ENCODE data around the gene PES1.
"Not testable (repeated sequence)": the region's sequence is repeated elsewhere in the genome, so short reads cannot be mapped to it uniquely, and the experiment has no call there.

Gene PES1

GRCh38 chr22:30609260-30610185 lies 17.8 kb upstream of the PES1 start:
- peak; percentile 6 to 22 for DNase-seq (ENCODE audit: low read depth in 2 of 2)

GRCh38 chr22:30607939-30608338 lies 16.2 kb upstream of the PES1 start:
- DNase-seq (ENCODE audit: low read depth in 2 of 2): no peak

- no peak for DNase-seq (ENCODE audit: low read depth in 2 of 2)
These were observed 15.7 kb upstream of the PES1 start for GRCh38 chr22:30607300-30607930.

DNA sequence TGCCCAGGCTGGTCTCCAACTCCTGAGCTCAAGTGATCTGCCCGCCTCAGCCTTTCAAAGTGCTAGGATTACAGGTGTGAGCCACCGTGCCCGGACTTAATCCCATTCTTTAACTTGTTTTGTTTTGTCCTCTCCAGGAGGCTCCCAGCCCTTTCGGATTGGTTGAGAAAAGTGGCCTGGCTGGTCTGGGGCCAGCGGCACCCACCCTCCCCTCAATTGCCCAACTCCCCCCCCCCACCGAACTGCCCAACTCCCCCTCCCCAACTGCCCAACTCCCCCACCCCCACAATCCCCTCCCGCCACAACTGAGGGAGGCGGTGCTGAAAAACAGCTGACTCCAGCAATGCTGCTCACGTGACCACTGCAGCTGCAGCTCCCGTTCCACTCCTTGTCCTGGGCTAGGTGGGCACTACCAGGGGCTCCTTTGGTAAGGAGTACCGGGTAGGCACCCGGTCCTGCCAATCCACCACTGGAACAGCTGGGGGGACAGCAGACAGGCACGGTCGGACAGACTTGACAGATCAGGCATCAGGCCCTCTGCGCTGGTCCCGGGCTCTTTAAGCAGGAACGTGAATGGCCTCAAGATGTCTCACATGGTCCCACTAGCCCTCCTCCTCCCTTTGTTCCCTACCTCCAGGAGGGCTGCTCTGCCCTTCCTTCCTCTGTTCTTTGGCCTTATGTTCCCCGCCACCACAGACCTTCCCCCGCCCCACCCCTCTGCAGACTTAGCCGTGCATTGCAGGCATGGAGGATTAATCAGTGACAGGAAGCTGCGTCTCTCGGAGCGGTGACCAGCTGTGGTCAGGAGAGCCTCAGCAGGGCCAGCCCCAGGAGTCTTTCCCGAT lies 15.0 kb upstream of the PES1 start, which contains the start of gene TCN2:
Gene TCN2, plus strand, starts transcription at position 720 of the 845 bp plus-strand sequence. CDS start 158 bp downstream, outside the sequence.
- peak; percentile 20 to 32 for DNase-seq (ENCODE audit: low read depth in 2 of 2)

DNA sequence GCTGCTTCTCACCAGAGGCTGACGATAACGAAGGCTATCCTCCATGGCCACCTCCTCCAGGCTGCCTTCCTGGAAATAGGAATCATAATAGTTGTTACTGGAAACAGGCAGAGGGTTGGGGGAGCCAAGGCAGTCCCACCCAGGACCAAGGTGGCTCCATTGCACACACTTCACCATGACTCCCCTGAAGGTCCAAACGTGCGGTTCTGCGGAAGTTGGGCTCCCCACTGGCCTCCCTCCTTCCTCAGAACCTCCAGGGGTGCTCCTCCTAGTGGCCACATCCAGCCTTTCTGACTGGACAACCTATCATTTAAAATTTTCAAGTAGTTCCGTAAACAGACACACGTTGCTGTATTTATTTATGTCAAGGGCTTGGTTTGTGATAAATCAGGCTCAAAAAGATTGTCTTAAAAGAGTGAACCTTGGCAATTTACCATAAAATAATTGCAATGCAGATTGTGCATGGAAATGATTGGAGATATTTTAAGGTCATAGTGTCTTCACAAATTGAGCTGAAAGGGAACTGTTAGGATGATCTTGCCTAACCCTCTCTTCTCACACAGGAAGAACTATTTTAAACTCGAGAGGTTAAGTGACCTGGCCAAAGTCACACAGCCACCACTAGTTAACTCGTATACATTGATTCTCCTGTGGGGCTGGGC lies 13.9 kb upstream of the PES1 start:
- peak; percentile 35 to 47 for DNase-seq (ENCODE audit: low read depth in 2 of 2)

GRCh38 chr22:30604723-30605122 lies 13.0 kb upstream of the PES1 start:
- DNase-seq (ENCODE audit: low read depth in 2 of 2): no peak

- no peak for DNase-seq (ENCODE audit: low read depth in 2 of 2)
These were observed 12.1 kb upstream of the PES1 start for GRCh38 chr22:30603801-30604200.

- DNase-seq (ENCODE audit: low read depth in 2 of 2): no peak
These were observed 10.3 kb upstream of the PES1 start for GRCh38 chr22:30602049-30602448.

DNA sequence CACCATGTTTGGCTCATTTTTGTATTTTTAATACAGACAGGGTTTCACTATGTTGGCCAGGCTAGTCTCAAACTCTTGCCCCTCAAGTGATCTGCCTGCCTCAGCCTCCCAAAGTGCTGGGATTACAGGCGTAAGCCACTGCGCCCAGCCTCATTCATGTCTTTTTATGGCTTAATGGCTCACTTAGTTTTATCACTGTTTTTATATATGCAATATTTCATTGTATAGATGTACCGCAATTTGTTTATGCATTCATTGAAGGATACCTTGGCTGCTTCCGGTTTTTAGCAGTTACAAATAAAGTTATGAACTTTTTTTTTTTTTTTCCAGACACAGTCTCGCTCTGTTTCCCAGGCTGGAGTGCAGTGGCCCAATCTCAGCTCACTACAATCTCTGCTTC lies 9.8 kb upstream of the PES1 start:
- no peak for DNase-seq (ENCODE audit: low read depth in 2 of 2)

DNA sequence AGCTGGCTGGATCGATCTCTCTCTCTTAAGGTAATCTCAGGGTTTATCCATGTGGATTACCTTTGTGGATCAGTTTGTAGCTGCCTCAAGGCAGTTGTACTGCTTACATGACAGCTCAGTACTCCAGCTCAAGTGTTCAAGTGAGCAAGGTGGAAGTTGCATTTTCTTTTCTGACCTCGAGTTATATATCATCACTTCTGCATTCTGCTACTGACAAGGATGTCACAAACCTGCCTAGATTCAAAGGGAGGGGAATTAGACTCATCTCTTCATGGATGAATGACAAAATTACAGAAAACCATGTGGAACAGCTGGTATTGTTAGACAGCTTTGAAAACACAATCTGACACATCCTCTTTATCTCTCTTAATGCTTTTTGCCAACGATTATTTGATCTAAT lies 9.2 kb upstream of the PES1 start:
- DNase-seq (ENCODE audit: low read depth in 2 of 2): no peak

DNA sequence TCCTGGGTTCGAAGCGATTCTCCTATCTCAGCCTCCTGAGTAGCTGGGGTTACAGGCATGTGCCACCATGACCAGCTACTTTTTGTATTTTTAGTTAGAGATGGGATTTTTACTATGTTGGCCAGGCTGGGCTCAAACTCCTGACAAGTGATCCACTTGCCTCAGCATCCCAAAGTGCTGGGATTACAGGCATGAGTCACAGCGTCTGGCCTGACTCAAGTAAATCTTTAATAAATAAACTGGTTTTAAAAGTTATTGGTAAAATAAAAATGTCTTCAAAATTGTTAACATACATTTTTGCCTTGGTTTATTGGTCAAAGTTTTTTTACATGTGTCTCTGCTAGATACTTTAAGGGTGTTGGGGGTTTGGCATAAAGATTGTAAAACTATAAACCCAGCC lies 7.3 kb upstream of the PES1 start:
- no peak for DNase-seq (ENCODE audit: low read depth in 2 of 2)

DNA sequence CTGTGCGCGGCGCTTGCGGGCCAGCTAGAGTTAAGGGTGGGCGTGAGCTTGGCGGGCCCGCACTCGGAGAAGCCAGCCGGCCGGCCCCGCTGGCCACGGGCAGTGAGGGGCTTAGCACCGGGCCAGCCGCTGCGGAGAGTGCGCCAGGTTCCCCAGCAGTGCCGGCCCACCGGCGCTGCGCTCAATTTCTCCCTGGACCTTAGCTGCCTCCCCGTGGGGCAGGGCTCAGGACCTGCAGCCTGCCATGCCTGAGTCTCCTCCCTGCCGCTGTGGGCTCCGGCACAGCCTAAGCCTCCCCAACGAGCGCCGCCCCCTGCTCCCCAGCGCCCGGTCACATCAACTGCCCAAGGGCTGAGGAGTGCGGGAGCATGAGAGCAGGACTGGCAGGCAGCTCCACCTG lies 5.2 kb upstream of the PES1 start:
- DNase-seq (ENCODE audit: low read depth in 2 of 2): no peak

DNA sequence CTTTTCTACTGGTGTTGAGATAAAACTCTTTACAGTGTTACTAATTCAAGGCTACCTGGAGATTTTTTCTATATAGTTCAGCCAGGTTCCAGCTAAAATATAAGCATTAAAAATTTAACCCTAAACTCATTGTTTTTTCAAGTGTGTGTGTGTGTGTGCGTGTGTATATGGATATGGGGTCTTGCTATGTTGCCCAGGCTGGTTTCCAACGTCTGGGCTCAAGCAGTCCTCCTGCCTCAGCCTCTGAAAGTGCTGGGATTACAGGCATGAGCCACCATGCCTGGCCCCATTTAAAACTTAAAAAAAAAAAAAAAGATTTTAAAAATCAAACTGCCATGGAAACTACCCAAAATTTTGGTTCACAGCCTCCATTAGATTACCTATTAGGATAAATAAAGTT lies 4.5 kb upstream of the PES1 start:
- DNase-seq (ENCODE audit: low read depth in 2 of 2): no peak

GRCh38 chr22:30592360-30592713 lies 627 bp upstream of the PES1 start:
- DNase-seq (ENCODE audit: low read depth in 2 of 2): not testable (repeated sequence)

GRCh38 chr22:30591191-30591587 lies 521 bp downstream of the PES1 start:
- DNase-seq (ENCODE audit: low read depth in 2 of 2): no peak

DNA sequence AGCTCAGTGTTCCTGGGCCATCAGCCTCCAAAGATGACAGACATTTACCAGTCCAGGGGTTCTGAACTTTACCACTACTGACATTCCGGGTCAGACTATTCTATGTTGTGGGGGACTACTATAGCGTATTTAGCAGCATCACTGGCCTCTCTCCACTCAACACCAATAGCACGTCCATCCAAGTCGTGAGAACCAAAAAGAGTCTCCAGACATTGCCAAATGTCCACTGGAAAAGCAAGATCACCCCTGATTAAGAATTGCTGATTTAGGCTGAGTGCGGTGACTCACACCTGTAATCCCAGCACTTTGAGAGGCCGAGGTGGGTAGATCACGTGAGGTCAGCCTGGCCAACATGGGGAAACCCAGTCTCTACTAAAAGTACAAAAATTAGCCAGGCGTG lies 5.3 kb downstream of the PES1 start:
- no peak for DNase-seq (ENCODE audit: low read depth in 2 of 2)

- no peak for DNase-seq (ENCODE audit: low read depth in 2 of 2)
These were observed 7.3 kb downstream of the PES1 start for GRCh38 chr22:30584441-30584840.

GRCh38 chr22:30582788-30583545 lies 8.7 kb downstream of the PES1 start:
- no peak for DNase-seq (ENCODE audit: low read depth in 2 of 2)

- no peak for DNase-seq (ENCODE audit: low read depth in 2 of 2)
These were observed 9.7 kb downstream of the PES1 start for GRCh38 chr22:30582051-30582450.

DNA sequence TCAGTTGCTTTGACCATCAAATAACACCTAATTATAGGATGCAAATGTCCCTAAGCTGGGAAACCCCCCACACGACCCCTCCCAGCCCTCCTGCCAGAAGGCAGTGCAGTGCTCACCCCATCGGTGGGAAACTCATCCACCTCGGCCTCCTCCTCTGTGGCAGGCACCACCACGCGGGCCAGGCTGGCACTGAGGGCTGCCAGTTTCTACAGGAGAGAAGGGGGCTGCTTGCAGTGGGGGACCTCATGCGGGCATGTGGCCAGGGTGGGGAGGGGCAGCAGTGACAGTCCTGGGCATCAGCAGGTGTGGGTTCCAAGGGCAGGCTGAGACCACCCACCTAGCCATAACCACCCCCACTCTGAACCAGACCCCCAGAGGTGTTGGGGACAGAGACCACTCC lies 10.8 kb downstream of the PES1 start:
- DNase-seq (ENCODE audit: low read depth in 2 of 2): no peak

DNA sequence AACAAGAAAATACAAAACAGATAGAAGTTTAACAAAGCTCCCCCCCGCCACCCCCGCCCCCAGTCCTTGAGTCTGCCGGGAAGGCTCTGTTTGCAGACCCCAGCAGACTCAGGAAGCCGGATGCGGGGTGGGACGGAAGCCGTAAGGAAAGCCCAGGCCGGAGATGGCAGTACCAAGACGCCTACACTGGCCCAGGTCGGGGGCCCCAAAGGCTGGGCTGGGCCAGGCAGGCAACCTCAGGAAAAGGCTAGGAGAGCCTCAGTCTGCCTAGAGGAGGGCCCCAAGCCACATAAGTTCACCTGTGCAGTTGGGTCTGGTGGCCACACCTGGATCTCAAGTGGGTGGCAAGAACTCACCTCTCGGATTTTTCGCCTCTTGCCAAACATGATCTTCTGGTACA lies 13.2 kb downstream of the PES1 start:
- no peak for DNase-seq (ENCODE audit: low read depth in 2 of 2)
